Right lung (tissue), 5 donors: ENCODE data around the gene MIEF1. TPM values are rescaled to one million over a fixed set of nuclear protein-coding genes. Genes with fewer than 3 reads are reported as not detected.

Source experiments
- DNase-seq, 2 donors: peaks; one replicate each; pipeline ENCODE4 v3.0.0-alpha.2; 2013
- polyA plus RNA-seq, 5 donors: library from polyadenylated mRNA; unstranded; fragments of 120-200 nt; gene quantifications; one replicate each; pipeline versions ENCODE4 v1.2.1 to v1.2.3, GENCODE V29; 2013; ENCODE audit warnings: inconsistent platforms in 1 of 5, low replicate concordance in 1 of 5; ENCODE audit not compliant: insufficient read length in 5 of 5, insufficient read depth in 1 of 5

MIEF1 gene
- polyA plus RNA-seq, 5 donors, result 21.3 to 28.3 (median 23.0) TPM

DNA sequence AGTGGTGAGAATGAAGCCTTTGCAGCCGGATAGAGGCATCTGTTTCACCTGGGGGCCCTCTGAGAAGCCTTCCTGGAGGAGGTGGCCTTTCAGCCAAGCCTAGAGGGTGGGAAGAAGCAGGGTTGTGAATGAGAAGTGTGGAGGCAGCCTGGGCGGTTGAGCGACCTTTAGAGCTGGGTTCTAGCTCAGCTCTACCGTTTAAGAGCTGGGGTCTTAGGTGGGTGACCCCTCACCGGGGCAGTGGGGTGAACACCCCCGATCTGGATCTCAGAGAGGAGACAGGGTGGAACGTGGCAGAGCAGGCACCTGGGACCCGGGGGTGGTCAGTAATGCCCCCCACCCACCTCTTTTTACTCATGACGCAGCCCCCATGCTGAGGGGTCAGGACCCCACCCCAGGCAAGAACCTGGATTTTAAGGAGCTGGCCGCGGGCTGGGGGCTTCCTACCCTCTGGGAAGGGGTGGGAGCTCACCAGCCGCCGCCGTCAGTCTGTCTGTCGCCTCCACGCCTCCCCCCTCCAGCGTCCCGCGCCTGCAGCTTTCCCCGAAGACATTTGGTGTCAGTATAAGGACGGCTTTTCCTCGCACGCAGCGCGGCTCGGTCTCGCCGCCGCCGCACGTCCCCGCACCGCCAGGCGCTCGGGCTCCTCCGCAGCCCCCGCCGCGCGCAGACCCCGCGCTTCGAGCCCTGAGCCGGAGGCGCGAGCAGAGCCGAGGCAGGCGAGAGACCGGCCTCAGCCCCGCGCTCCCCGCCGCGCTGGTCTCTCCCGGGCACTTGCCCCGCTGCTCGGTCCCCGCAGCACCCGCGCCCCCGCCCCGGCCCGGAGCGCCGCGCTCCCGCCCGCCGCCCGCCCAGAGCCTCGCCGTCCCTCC lies 55.1 kb downstream of the MIEF1 start:
- DNase-seq, result no peak

DNA sequence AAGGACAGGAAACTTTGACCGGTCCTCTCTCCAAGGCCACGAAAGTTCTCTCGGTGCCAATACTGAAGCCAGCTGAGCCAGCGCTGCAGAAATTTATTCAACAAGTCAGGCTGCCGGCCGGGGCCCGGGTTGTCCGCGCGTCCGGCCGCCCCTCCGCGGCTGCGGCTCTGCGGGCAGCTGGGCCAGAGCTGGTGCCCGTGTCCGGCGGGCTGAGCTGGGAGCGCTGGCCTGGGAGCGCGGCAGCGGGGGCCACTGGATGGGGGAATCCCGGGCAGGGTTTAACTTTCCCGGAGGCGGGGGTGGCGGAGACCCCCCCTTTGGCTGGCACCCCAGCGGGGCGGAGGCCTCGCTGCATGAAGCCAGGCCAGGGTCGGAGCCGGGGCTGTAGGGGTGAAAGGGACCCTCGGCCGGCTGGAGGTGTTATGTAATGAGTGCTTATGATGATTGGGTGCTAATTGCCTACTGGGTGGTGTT lies 56.2 kb downstream of the MIEF1 start:
- no peak for DNase-seq

DNA sequence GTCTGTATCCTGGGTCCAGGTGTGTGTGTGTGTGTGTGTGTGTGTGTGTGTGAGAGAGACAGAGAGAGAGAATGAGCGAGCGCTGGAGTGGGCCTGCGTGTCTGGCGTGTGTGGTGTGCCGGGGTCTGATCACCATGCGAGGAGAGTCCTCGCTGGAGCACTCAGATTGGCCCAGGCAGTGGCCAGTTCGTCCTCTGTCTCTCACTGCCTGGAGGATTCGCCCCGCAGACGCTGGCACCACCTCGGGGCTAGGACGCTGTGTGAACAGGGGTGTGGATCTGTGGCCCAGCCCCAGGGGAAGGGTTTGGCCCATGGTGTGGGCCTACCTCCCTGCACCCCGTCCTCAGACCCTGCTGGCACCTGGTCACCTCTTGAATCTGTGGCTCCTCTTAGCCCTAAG lies 56.9 kb downstream of the MIEF1 start:
- no peak for DNase-seq

DNA sequence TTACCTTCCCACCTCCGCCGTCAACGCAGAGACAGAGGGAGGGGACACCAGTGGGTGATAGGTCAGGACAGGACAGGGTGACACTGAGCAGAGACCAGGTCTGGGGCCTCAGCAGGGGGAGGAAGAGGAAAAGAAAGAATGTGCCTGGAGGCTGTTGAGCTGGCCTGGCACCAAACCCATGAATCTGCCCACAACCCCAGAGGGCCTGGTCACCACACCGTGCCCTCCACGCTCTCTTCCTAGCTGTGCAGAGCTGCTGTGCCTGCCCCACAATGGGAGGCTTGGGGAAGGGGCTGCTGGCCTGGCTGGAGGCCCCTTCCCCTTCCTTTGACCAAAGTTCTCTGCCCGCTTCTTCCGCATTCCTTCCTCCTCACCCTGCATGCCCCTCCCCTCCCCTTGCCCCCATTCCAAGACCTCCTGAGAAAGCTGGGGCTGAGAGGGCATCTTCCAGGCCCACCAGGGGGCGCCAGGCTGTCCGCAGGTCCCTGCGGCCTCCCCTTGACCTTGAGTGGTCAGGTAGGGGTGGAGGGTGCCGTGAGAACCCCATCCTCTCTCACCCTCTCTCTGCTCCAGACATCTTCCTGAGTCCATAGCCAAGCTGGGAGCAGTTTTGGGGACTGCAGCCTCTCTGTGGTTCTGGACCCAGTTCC lies 57.5 kb downstream of the MIEF1 start:
- DNase-seq, result no peak

DNA sequence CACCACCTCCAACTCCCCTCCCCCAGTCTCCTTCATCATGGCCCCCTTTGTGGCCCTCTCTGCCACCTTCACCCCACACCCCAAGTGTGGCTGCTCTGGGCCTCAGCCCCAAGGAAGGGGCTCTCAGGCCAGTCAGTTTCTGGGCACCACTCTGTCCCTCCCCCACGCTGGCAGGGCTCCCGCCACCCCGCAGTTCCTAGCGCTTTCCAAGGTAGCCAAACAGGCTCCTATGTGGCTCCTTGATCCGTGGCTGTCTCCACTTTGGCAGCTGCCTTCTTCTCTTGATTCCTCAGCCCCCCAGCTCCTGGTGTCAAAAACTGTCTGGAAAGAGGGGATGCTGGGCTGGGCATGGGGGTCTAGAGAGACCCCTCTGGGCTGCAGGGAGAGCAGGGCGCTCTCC lies 58.0 kb downstream of the MIEF1 start:
- no peak for DNase-seq

DNA sequence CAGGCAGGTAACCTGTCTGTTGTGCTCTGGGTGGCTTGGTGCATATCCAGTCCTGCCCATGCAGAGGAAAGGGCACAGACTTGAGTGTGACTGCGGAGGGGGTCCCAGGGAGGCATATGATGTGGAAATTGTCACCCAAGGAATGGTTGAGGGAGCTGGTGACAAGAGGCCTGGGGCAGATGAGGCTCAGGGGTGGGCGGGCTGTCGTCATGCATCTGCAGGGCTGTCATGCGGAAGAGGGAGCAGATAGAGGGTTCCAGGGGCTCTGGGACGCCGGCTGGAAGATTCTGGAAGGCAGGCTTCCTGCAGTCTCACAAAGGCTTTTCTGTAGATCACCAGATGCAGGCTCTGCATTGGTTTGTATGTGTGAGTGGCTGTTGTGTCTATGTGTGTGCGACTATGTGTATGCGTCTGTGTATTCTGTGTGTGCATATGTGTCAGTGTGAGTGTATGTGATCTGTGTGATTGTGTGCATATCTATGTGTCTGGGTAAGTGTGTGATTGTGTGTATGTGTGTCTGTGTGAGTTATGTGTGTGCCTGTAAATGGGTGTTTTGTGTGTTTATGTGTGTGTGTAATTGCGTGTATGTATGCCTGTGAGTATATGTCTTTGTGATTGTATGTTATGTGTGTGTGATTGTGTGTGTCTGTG lies 60.9 kb downstream of the MIEF1 start:
- no peak for DNase-seq

DNA sequence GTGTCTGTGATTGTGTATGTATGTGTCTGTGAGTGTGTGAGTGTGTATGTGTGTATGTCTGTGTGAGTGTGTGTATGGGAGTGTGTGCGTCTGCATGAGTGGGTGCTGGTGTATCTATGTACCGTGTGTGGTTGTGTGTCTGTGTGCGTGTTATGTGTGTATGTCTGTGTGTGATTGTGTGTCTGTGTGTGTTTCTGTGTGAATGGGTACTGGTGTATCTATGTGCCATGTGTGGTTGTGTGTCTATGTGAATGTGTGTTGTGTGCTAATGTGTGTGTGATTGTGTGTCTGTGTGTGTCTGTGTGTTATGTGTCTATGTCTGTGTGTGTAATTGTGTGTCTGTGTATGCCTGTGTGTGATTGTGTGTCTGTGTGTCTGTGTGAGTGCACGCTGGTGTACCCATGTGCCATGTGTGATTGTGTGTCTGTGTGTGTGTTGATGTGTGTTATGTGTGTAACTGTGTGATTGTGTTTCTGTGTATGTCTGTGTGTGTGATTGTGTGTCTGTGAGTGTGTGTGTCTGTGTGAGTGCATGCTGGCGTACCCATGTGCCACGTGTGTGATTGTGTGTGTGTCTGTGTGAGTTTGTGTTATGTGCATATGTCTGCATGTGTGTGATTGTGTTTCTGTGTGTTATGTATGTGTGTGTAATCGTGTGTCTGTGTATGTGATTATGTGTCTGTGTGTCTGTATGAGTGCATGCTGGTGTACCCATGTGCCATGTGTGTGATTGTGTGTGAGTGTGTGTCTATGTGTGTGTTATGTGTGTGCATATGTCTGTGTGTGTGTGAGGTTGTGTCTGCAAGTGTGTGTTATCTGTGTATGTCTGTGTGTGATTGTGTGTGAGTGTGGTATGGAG lies 61.7 kb downstream of the MIEF1 start:
- no peak for DNase-seq

DNA sequence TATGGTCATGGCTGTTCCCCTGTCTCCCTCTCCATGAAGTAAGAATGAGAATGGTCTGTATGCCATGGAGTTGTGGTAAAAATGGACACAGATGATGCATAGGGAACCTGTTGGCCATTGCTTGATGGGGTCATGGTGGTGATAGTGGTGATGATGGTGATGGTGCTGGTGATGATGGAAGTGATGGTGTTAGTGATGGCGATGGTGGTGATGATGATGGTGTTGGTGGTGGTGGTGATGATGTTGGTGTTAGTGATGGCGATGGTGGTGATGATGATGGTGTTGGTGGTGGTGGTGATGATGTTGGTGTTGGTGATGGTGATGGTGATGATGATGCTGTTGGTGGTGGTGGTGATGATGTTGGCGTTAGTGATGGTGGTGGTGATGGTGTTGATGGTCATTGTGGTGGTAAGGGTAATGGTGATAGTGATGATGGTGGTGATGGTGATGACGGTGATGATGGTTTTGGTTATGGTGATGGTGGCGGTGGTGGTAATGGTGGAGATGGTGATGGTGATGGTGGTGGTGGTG lies 63.4 kb downstream of the MIEF1 start:
- DNase-seq, result no peak

DNA sequence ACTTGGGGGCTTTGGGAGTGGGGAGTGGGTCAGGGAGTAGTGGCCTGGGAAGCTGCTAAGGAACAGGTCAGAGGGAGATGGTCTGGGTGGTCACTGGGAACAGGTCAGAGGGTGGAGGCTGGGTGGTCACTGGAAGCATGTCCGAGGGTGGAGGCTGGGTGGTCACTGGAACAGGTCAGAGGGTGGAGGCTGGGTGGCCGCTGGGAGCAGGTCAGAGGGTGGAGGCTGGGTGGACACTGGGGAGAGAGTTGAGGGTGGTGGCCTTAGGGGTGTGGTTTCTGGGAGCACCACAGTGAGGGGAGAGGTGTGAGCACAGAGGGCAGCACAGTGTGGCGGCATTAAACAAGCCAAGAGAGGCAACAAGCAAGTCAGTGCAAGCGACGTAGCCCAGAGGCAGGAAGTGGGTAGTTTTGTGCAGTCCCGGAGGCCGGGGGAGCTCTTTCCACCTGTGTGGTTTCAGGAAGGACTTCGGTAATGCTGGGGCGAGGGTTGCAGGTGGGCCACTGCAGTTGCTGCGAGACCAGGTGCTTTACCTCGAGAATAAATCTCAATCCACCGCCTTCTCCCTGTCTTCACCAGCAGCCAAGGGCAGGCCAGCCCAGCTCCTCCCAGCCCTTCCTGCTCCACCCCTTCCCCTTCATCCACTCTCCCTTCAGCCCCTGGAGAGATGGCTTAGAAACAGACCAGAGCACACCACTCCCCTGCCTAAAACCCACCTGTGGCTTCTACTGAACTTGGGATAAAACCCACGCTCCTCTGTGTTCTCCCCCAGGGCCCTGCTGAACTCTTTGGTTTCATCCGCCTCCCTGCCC lies 65.3 kb downstream of the MIEF1 start:
- DNase-seq, result no peak

Other genes starting within 250 kb of the MIEF1 start
- gene RPL3, start 182.7 kb upstream of the MIEF1 start, polyA plus RNA-seq, result 1,000 to 10,000 TPM; 3,307 to 4,039 (median 3,557) TPM
- 10 to 100 TPM; 22.8 to 35.0 (median 27.6) TPM for gene SYNGR1, start 152.3 kb upstream of the MIEF1 start, polyA plus RNA-seq
- 10 to 100 TPM; 26.4 to 35.7 (median 32.2) TPM for gene TAB1, start 102.5 kb upstream of the MIEF1 start, polyA plus RNA-seq
- 10 to 100 TPM in 3 of 5 donors, 1 to 10 TPM in 2; 8.5 to 19.0 (median 15.3) TPM for gene MGAT3, start 45.3 kb upstream of the MIEF1 start, polyA plus RNA-seq
- gene ATF4, start 18.3 kb downstream of the MIEF1 start, polyA plus RNA-seq, result 100 to 1,000 TPM; 321 to 366 (median 329) TPM
- 10 to 100 TPM; 40.6 to 81.1 (median 49.7) TPM for gene RPS19BP1, start 30.5 kb downstream of the MIEF1 start, polyA plus RNA-seq
- gene CACNA1I, start 68.5 kb downstream of the MIEF1 start, polyA plus RNA-seq, result under 1 TPM; 0.05 to 0.10 (median 0.09) TPM